ENCODE measurements around the gene BMAL1. TPM values are rescaled to one million over a fixed set of nuclear protein-coding genes. Genes with fewer than 3 reads are reported as not detected.

Gene BMAL1
- total and polyA plus RNA-seq, 2 of the 8 experiments (the other 6 are each of a cell fraction or from before 2014, with no cell fraction given): 6.8 to 6.9 TPM

DNA sequence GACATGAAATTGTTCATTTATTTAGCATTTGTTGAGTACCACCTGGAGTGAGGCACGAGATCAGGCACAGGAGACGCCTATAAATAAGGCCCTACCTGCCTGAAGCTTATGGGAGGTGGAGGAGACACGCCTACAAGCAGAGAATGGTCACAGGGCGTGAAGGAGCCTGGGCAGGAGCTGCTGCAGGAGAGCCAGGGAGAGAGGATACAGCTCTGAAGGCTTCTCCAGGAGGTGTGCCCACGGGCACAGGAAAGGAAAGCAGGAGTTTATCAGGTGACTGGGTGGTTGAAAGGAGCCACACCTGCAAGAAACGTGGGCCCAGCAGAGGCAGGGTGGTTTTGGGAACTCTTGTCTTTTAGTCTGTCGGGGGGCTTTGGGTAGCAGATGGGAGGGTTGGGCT, 70.3 kb downstream of the BMAL1 start:
- no peak overlapping the region for H3K4me3 ChIP-seq (ENCODE audit: extremely low read depth in 1 of 4, insufficient read depth in 2 of 4, low read depth in 3 of 4, low read length in 4 of 4)
- H2AK5ac ChIP-seq (ENCODE audit: low read depth, low read length): no peak overlapping the region
- H2BK5ac ChIP-seq (ENCODE audit: low read depth, low read length): no peak overlapping the region
- no peaks in the 10 kb centered on the region for H3K79me1 ChIP-seq (ENCODE audit: low read depth, low read length)
- no peaks in the 10 kb centered on the region for H3K9me3 ChIP-seq (ENCODE audit: insufficient read depth in 2 of 2, low read depth in 1 of 2, low read length in 1 of 2)
- H3K27ac ChIP-seq (ENCODE audit: low read depth, low read length): no peak overlapping the region
- H2BK12ac ChIP-seq (ENCODE audit: low read depth, low read length): no peak overlapping the region
- no peak overlapping the region for H3K56ac ChIP-seq (replicated peaks; ENCODE audit: insufficient read length, low read depth, low read length)
- no peak overlapping the region for H3K18ac ChIP-seq (ENCODE audit: extremely low read depth, low read length)
- H3K4ac ChIP-seq (replicated peaks; ENCODE audit: insufficient read length, low read depth, low read length): no peak overlapping the region
- no peak overlapping the region for H3K9ac ChIP-seq (replicated peaks in 1 of 4; ENCODE audit: extremely low read depth in 1 of 4, low read depth in 3 of 4, low read length in 3 of 4)
- DNase-seq (ENCODE audit: low read depth in 1 of 2, low spot score in 2 of 2): no peak
- no peak overlapping the region for H2BK20ac ChIP-seq (ENCODE audit: low read length)
- peaks cover 0 to 2% (median 0%) of the 10 kb centered on the region in 4 experiments; a peak in 1 of 7 replicates for H3K4me1 ChIP-seq (replicated peaks in 1 of 4; ENCODE audit: control insufficient read depth in 3 of 4, insufficient read depth in 4 of 4, low read length in 3 of 4)
- H3K79me2 ChIP-seq (ENCODE audit: control insufficient read depth in 1 of 2, insufficient read depth in 2 of 2, low read length in 2 of 2): no peaks in the 10 kb centered on the region
- no peaks in the 10 kb centered on the region for H3K23me2 ChIP-seq (ENCODE audit: low read depth, low read length)
- no peaks in the 10 kb centered on the region for H3K36me3 ChIP-seq (ENCODE audit: control insufficient read depth in 2 of 4, insufficient read depth in 4 of 4, low read length in 3 of 4)
- WGBS, 2 experiments (ENCODE audit: extremely low coverage in 1 of 2, insufficient coverage in 1 of 2, insufficient read length in 1 of 2, insufficient replicate concordance in 2 of 2, low coverage in 1 of 2, low lambda C conversion rate in 2 of 2, missing lambda C conversion rate in 1 of 2): 79% methylated on average over 7 of the region's 7 CpGs; no CpG with 5 or more reads in 1 of the 2 experiments
- no peak overlapping the region for H4K5ac ChIP-seq (ENCODE audit: insufficient read length, low read depth, low read length)
- TF ChIP-seq HDAC6 (IDR thresholded peaks at IDR 0.05; ENCODE audit: low read depth, low read length): no peak
- no peak overlapping the region for H2AFZ ChIP-seq (ENCODE audit: low read length)
- H2BK15ac ChIP-seq (ENCODE audit: low read length): no peak overlapping the region
- H4K8ac ChIP-seq (ENCODE audit: extremely low read depth, insufficient read depth, low read length): no peak overlapping the region
- no peak overlapping the region for H2BK120ac ChIP-seq (replicated peaks; ENCODE audit: low read depth, low read length)
- FAIRE-seq: no peak
- CTCF ChIA-PET (ENCODE audit: partially characterized antibody): interaction anchor here (0.7 to 5.8 kb wide), 8 partner anchors 8 to 187 kb away, joined by 3 to 59 read pairs (median 5); no protein-coding TSS in a partner anchor
- H3K27me3 ChIP-seq (replicated peaks in 1 of 4; ENCODE audit: control insufficient read depth in 3 of 4, extremely low read depth in 1 of 4, insufficient read depth in 3 of 4, low read length in 3 of 4): no peaks in the 10 kb centered on the region
- H3K23ac ChIP-seq (ENCODE audit: insufficient read length): no peak overlapping the region
- POLR2A ChIA-PET (ENCODE audit: partially characterized antibody): interaction anchor here (1.5 kb wide), 1 partner anchor 69 kb away, joined by 3 read pairs; no protein-coding TSS in a partner anchor
- H3K4me2 ChIP-seq (ENCODE audit: insufficient read depth in 1 of 2, low read depth in 2 of 2, low read length in 2 of 2): no peak overlapping the region
- no peaks in the 10 kb centered on the region for H4K20me1 ChIP-seq (replicated peaks in 1 of 2; ENCODE audit: control insufficient read depth in 1 of 2, insufficient read depth in 2 of 2, low read length in 2 of 2)
- H3K14ac ChIP-seq (ENCODE audit: insufficient read length): no peak overlapping the region
- H4K91ac ChIP-seq (replicated peaks; ENCODE audit: insufficient read length, low read length): no peak overlapping the region

Data from H1 (cell line).